ENCODE results near the gene TRIM2.

The TRIM2 gene

GRCh38 chr4:153222707-153223426, 18.6 kb downstream of the TRIM2 start:
- DNase-seq (ENCODE audit: low read depth in 2 of 2) = no peak

- no peak for DNase-seq (ENCODE audit: low read depth in 2 of 2)
Measured at GRCh38 chr4:153223427-153223801, 19.2 kb downstream of the TRIM2 start.

GRCh38 chr4:153223930-153224329, 19.7 kb downstream of the TRIM2 start:
- DNase-seq (ENCODE audit: low read depth in 2 of 2) = no peak

GRCh38 chr4:153224474-153224873, 20.2 kb downstream of the TRIM2 start:
- DNase-seq (ENCODE audit: low read depth in 2 of 2) = no peak

GRCh38 chr4:153227469-153228075, 23.3 kb downstream of the TRIM2 start:
- no peak for DNase-seq (ENCODE audit: low read depth in 2 of 2)

GRCh38 chr4:153228512-153229140, 24.4 kb downstream of the TRIM2 start:
- no peak for DNase-seq (ENCODE audit: low read depth in 2 of 2)

- no peak for DNase-seq (ENCODE audit: low read depth in 2 of 2)
Measured at GRCh38 chr4:153229545-153229944, 25.3 kb downstream of the TRIM2 start.

GRCh38 chr4:153232768-153233167, 28.5 kb downstream of the TRIM2 start:
- no peak for DNase-seq (ENCODE audit: low read depth in 2 of 2)

GRCh38 chr4:153233761-153234371, 29.6 kb downstream of the TRIM2 start:
- no peak for DNase-seq (ENCODE audit: low read depth in 2 of 2)

GRCh38 chr4:153234885-153235284, 30.6 kb downstream of the TRIM2 start:
- no peak for DNase-seq (ENCODE audit: low read depth in 2 of 2)

- DNase-seq (ENCODE audit: low read depth in 2 of 2) = no peak
Measured at GRCh38 chr4:153238135-153238919, 34.1 kb downstream of the TRIM2 start.

- DNase-seq (ENCODE audit: low read depth in 2 of 2) = no peak
Measured at GRCh38 chr4:153239409-153239808, 35.2 kb downstream of the TRIM2 start.

- no peak for DNase-seq (ENCODE audit: low read depth in 2 of 2)
Measured at GRCh38 chr4:153241295-153241694, 37.1 kb downstream of the TRIM2 start.

GRCh38 chr4:153241970-153242838, 38.0 kb downstream of the TRIM2 start:
- no peak for DNase-seq (ENCODE audit: low read depth in 2 of 2)

GRCh38 chr4:153242839-153243324, 38.6 kb downstream of the TRIM2 start:
- no peak for DNase-seq (ENCODE audit: low read depth in 2 of 2)

GRCh38 chr4:153243468-153243867, 39.2 kb downstream of the TRIM2 start:
- no peak for DNase-seq (ENCODE audit: low read depth in 2 of 2)

- DNase-seq (ENCODE audit: low read depth in 2 of 2) = no peak
Measured at GRCh38 chr4:153244969-153245368, 40.7 kb downstream of the TRIM2 start.

GRCh38 chr4:153245775-153246174, 41.5 kb downstream of the TRIM2 start:
- no peak for DNase-seq (ENCODE audit: low read depth in 2 of 2)

GRCh38 chr4:153246446-153247115, 42.3 kb downstream of the TRIM2 start:
- no peak for DNase-seq (ENCODE audit: low read depth in 2 of 2)

GRCh38 chr4:153247116-153247490, 42.9 kb downstream of the TRIM2 start:
- no peak for DNase-seq (ENCODE audit: low read depth in 2 of 2)
